HEK293T (cell line): ENCODE results near the gene CYP11A1.

Experiments used
- ELF4 ChIP-seq: fragments of 450-650 bp; IDR thresholded peaks from 2 replicates; pipeline ENCODE4 v1.6.1; 2017; ENCODE audit warnings: antibody characterized with exemption
- FOXA1 ChIP-seq: fragments of 450-650 bp; IDR thresholded peaks from 2 replicates; pipeline ENCODE4 v1.6.1; 2016; ENCODE audit warnings: mild to moderate bottlenecking
- HDGF ChIP-seq: fragments of 450-650 bp; IDR thresholded peaks from 2 replicates; pipeline ENCODE4 v1.6.1; 2017; ENCODE audit warnings: antibody characterized with exemption, borderline replicate concordance
- LEF1 ChIP-seq: fragments of 450-650 bp; IDR thresholded peaks from 2 replicates; pipeline ENCODE4 v1.6.1; 2017; ENCODE audit warnings: mild to moderate bottlenecking, borderline replicate concordance
- SP1 ChIP-seq: fragments of 450-650 bp; IDR thresholded peaks from 2 replicates; pipeline ENCODE4 v1.6.1; 2017
- TARDBP ChIP-seq: fragments of 450-650 bp; IDR thresholded peaks from 2 replicates; pipeline ENCODE4 v1.6.1; 2016

DNA sequence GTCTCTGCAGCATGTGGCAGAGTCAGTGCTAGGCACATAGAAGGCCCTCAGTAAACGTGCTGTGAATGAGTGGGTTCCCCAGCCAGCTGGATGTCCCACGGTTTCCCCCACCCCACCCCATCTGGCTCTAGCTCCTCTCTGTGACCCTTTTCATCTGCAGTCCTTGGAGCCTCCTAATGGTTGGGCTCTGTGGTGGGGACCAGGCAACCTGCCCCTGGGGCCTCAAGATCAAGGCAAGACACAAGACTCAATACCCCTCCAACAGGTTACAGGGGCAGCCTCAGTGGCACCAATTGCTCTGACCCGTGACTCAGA lies 17.1 kb upstream of the CYP11A1 start:
- TF ChIP-seq SP1, result no peak
- TF ChIP-seq LEF1, result no peak
- TF ChIP-seq ELF4, result no peak
- no peak for TF ChIP-seq FOXA1
- no peak for TF ChIP-seq TARDBP
- TF ChIP-seq HDGF, result no peak
